ENCODE measurements around the gene RNF40.

DNA sequence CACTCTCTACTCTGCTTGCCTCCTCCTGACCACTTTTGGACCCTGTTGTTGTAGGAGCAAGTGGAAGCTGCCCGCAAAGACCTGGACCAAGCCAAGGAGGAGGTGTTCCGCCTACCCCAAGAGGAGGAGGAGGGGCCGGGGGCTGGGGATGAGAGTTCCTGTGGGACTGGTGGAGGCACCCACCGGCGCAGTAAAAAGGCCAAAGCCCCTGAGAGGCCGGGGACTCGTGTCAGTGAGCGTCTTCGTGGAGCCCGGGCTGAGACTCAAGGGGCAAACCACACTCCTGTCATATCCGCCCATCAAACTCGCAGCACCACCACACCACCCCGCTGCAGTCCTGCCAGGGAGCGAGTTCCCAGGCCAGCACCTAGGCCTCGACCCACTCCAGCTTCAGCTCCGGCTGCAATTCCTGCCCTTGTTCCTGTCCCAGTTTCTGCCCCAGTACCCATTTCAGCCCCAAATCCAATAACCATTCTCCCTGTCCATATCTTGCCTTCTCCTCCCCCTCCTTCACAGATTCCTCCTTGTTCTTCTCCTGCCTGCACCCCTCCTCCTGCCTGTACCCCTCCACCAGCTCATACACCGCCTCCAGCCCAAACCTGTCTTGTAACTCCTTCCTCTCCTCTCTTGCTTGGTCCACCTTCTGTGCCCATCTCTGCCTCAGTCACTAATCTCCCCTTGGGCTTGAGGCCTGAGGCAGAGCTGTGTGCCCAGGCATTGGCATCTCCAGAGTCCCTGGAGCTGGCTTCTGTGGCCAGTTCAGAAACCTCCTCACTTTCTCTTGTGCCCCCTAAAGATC lies 24.9 kb upstream of the RNF40 start:
- TF ChIP-seq, protein P1, sequence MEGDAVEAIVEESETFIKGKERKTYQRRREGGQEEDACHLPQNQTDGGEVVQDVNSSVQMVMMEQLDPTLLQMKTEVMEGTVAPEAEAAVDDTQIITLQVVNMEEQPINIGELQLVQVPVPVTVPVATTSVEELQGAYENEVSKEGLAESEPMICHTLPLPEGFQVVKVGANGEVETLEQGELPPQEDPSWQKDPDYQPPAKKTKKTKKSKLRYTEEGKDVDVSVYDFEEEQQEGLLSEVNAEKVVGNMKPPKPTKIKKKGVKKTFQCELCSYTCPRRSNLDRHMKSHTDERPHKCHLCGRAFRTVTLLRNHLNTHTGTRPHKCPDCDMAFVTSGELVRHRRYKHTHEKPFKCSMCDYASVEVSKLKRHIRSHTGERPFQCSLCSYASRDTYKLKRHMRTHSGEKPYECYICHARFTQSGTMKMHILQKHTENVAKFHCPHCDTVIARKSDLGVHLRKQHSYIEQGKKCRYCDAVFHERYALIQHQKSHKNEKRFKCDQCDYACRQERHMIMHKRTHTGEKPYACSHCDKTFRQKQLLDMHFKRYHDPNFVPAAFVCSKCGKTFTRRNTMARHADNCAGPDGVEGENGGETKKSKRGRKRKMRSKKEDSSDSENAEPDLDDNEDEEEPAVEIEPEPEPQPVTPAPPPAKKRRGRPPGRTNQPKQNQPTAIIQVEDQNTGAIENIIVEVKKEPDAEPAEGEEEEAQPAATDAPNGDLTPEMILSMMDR (IDR thresholded peaks at IDR 0.05; ENCODE audit: borderline replicate concordance, extremely low read depth, low read length, poor library complexity, severe bottlenecking): no peak
- no peak for TF ChIP-seq EZH2 (IDR thresholded peaks at IDR 0.05; ENCODE audit: borderline replicate concordance, low read depth, low read length, severe bottlenecking)
